Activated CD4-positive, alpha-beta T cell treated with anti-CD3 and anti-CD28 coated beads, Interleukin-2, amount 50 U/mL, for 1 hour (primary cell): Measurements from ENCODE around the gene DDX10.
"Not testable (repeated sequence)": the region's sequence is repeated elsewhere in the genome, so short reads cannot be mapped to it uniquely, and the experiment has no call there.

Experiments
- DNase-seq: peaks from one replicate; pipeline ENCODE4 v3.0.0-alpha.2; 2020

DDX10 gene

GRCh38 chr11:108724974-108725689 lies 60.3 kb downstream of the DDX10 start:
- DNase-seq: no peak

- no peak for DNase-seq
Observed at GRCh38 chr11:108726077-108726800, 61.4 kb downstream of the DDX10 start.

- no peak for DNase-seq
Observed at GRCh38 chr11:108727665-108728064, 62.8 kb downstream of the DDX10 start.

GRCh38 chr11:108729227-108729871 lies 64.5 kb downstream of the DDX10 start:
- DNase-seq: no peak

- DNase-seq: no peak
Observed at GRCh38 chr11:108732395-108732794, 67.5 kb downstream of the DDX10 start.

GRCh38 chr11:108733479-108734116 lies 68.7 kb downstream of the DDX10 start:
- no peak for DNase-seq

GRCh38 chr11:108734283-108734682 lies 69.4 kb downstream of the DDX10 start:
- no peak for DNase-seq

GRCh38 chr11:108734956-108735559 lies 70.2 kb downstream of the DDX10 start:
- DNase-seq: no peak

GRCh38 chr11:108740132-108740531 lies 75.3 kb downstream of the DDX10 start:
- DNase-seq: not testable (repeated sequence)

GRCh38 chr11:108743851-108744250 lies 79.0 kb downstream of the DDX10 start:
- no peak for DNase-seq

GRCh38 chr11:108748968-108749367 lies 84.1 kb downstream of the DDX10 start:
- no peak for DNase-seq

- no peak for DNase-seq
Observed at GRCh38 chr11:108751444-108751843, 86.6 kb downstream of the DDX10 start.

GRCh38 chr11:108752297-108752751 lies 87.5 kb downstream of the DDX10 start:
- DNase-seq: no peak

- DNase-seq: no peak
Observed at GRCh38 chr11:108754901-108755625, 90.2 kb downstream of the DDX10 start.

- DNase-seq: no peak
Observed at GRCh38 chr11:108757630-108758029, 92.8 kb downstream of the DDX10 start.

GRCh38 chr11:108758458-108758857 lies 93.6 kb downstream of the DDX10 start:
- no peak for DNase-seq

GRCh38 chr11:108766596-108767173 lies 101.8 kb downstream of the DDX10 start:
- no peak for DNase-seq

GRCh38 chr11:108768370-108768769 lies 103.5 kb downstream of the DDX10 start:
- DNase-seq: no peak

GRCh38 chr11:108768964-108769363 lies 104.1 kb downstream of the DDX10 start:
- no peak for DNase-seq

GRCh38 chr11:108774037-108774730 lies 109.3 kb downstream of the DDX10 start:
- no peak for DNase-seq

GRCh38 chr11:108775324-108775723 lies 110.5 kb downstream of the DDX10 start:
- no peak for DNase-seq
